Mesenchymal stem cell (in vitro differentiated cells and primary cell): Measurements from ENCODE around the gene ABAT.
A peak's percentile ranks its signal among the peaks of the same experiment; 100 is the strongest.

ENCODE experiments used
- DNase-seq: peaks from one replicate; pipeline ENCODE4 v3.0.0-alpha.2; 2013
- H2AFZ ChIP-seq: one replicate; pipeline ENCODE4 v1.6.1; 2013; ENCODE audit warnings: low read depth, mild to moderate bottlenecking, control low read depth, inconsistent platforms, low read length, moderate library complexity
- H2AK5ac ChIP-seq: 2 replicates; pipeline ENCODE4 v1.6.1; 2013; ENCODE audit warnings: low read length, moderate library complexity, mild to moderate bottlenecking, inconsistent platforms; ENCODE audit not compliant: severe bottlenecking
- H2BK120ac ChIP-seq: one replicate; pipeline ENCODE4 v1.6.1; 2013; ENCODE audit warnings: low read depth, mild to moderate bottlenecking, inconsistent platforms, low read length, moderate library complexity
- H2BK12ac ChIP-seq, 2 experiments: one replicate each; pipeline ENCODE4 v1.6.1; 2013; ENCODE audit warnings: inconsistent platforms in 2 of 2, low read length in 2 of 2, mild to moderate bottlenecking in 2 of 2, moderate library complexity in 2 of 2, control low read depth in 1 of 2
- H2BK15ac ChIP-seq: one replicate; pipeline ENCODE4 v1.6.1; 2013; ENCODE audit warnings: mild to moderate bottlenecking, low read depth, inconsistent platforms; ENCODE audit not compliant: poor library complexity, severe bottlenecking
- H2BK5ac ChIP-seq: 2 replicates; pipeline ENCODE4 v1.6.1; 2013; ENCODE audit warnings: low read depth, mild to moderate bottlenecking, low read length, control low read depth, inconsistent platforms; ENCODE audit not compliant: poor library complexity, severe bottlenecking
- H3K14ac ChIP-seq, 2 experiments: one replicate each; pipeline ENCODE4 v1.6.1; 2013; ENCODE audit warnings: inconsistent platforms in 2 of 2, low read length in 2 of 2, control low read depth in 1 of 2, mild to moderate bottlenecking in 1 of 2, moderate library complexity in 1 of 2
- H3K18ac ChIP-seq, 2 experiments: one replicate each; pipeline ENCODE4 v1.6.1; 2013; ENCODE audit warnings: inconsistent platforms in 2 of 2, low read length in 2 of 2, control low read depth in 1 of 2, low read depth in 1 of 2, mild to moderate bottlenecking in 1 of 2
- H3K23ac ChIP-seq, 2 experiments: one replicate each; pipeline ENCODE4 v1.6.1; 2013; ENCODE audit warnings: inconsistent platforms in 2 of 2, low read length in 2 of 2, mild to moderate bottlenecking in 2 of 2, moderate library complexity in 2 of 2, control low read depth in 1 of 2
- H3K27ac ChIP-seq: 2 replicates; pipeline ENCODE4 v1.5.1; 2013; ENCODE audit warnings: mild to moderate bottlenecking, moderate library complexity, low read length, control low read depth, inconsistent platforms; ENCODE audit not compliant: poor library complexity, severe bottlenecking
- H3K27me3 ChIP-seq, 2 experiments: 2 replicates each; pipeline versions ENCODE4 v1.6.1 to v1.7.0; 2013; ENCODE audit warnings: low read length in 2 of 2, mild to moderate bottlenecking in 2 of 2, moderate library complexity in 2 of 2, control low read depth in 1 of 2, inconsistent platforms in 1 of 2; ENCODE audit not compliant: control insufficient read depth in 1 of 2, insufficient read depth in 1 of 2
- H3K36me3 ChIP-seq, 2 experiments: 2 replicates each; pipeline versions ENCODE4 v1.6.1 to v1.7.0; 2013; ENCODE audit warnings: low read length in 2 of 2, control low read depth in 1 of 2, inconsistent platforms in 1 of 2, low read depth in 1 of 2, mild to moderate bottlenecking in 1 of 2; ENCODE audit not compliant: insufficient read depth in 2 of 2, control insufficient read depth in 1 of 2
- H3K4ac ChIP-seq, 2 experiments: one replicate each; pipeline ENCODE4 v1.6.1; 2013; ENCODE audit warnings: inconsistent platforms in 2 of 2, low read length in 2 of 2, mild to moderate bottlenecking in 2 of 2, moderate library complexity in 2 of 2, control low read depth in 1 of 2, low read depth in 1 of 2
- H3K4me1 ChIP-seq: 2 replicates; pipeline ENCODE4 v1.6.1; 2013; ENCODE audit warnings: low read depth, low read length, control low read depth; ENCODE audit not compliant: control insufficient read depth, insufficient read depth
- H3K4me2 ChIP-seq: 2 replicates; pipeline ENCODE4 v1.6.1; 2013; ENCODE audit warnings: low read length, mild to moderate bottlenecking, inconsistent platforms; ENCODE audit not compliant: poor library complexity, severe bottlenecking
- H3K4me3 ChIP-seq, 2 experiments: 2 replicates each; pipeline versions ENCODE4 v1.5.1 to v1.7.0; 2013; ENCODE audit warnings: low read length in 2 of 2, mild to moderate bottlenecking in 2 of 2, control low read depth in 1 of 2, low read depth in 1 of 2; ENCODE audit not compliant: insufficient read depth in 1 of 2
- H3K79me1 ChIP-seq: replicated peaks from 2 replicates; pipeline ENCODE4 v1.6.1; 2013; ENCODE audit warnings: mild to moderate bottlenecking, control low read depth, low read length, inconsistent platforms; ENCODE audit not compliant: poor library complexity, severe bottlenecking
- H3K9ac ChIP-seq: 2 replicates; pipeline ENCODE4 v1.7.0; 2013; ENCODE audit warnings: mild to moderate bottlenecking, low read length, moderate library complexity
- H3K9me3 ChIP-seq: 2 replicates; pipeline ENCODE4 v1.7.0; 2013; ENCODE audit warnings: mild to moderate bottlenecking, low read length; ENCODE audit not compliant: control insufficient read depth
- H4K8ac ChIP-seq: one replicate; pipeline ENCODE4 v1.6.1; 2013; ENCODE audit warnings: inconsistent platforms, mild to moderate bottlenecking, low read length, moderate library complexity
- H4K91ac ChIP-seq: one replicate; pipeline ENCODE4 v1.6.1; 2013; ENCODE audit warnings: mild to moderate bottlenecking, low read length, inconsistent platforms
- WGBS: methylation state at CpG from one replicate; pipeline ENCODE4 v1.1.7; 2013; ENCODE audit warnings: mixed read lengths; 5-methylcytosine and 5-hydroxymethylcytosine counted together

ABAT gene

GRCh38 chr16:8678068-8678927 lies 3.9 kb downstream of the ABAT start:
- H3K9ac ChIP-seq: no peak overlapping the region
- peaks cover 5% of the 10 kb centered on the region for H3K9me3 ChIP-seq
- H3K4me1 ChIP-seq: peaks cover 13% of the 10 kb centered on the region
- peaks cover 4% of the 10 kb centered on the region for H3K79me1 ChIP-seq
- no peak overlapping the region for H2BK15ac ChIP-seq
- H4K8ac ChIP-seq: no peak overlapping the region
- no peak overlapping the region for H3K23ac ChIP-seq
- no peak overlapping the region for H4K91ac ChIP-seq
- H3K27ac ChIP-seq: no peak overlapping the region
- no peak overlapping the region for H3K18ac ChIP-seq
- 88% methylated on average over 6 of the region's 7 CpGs for WGBS
- H3K4ac ChIP-seq: no peak overlapping the region
- H3K4me2 ChIP-seq: no peak overlapping the region
- no peak overlapping the region for H3K4me3 ChIP-seq
- DNase-seq: peak; percentile 3
- no peak overlapping the region for H3K14ac ChIP-seq
- no peaks in the 10 kb centered on the region for H3K36me3 ChIP-seq
- peaks cover 5 to 30% of the 10 kb centered on the region in 2 experiments for H3K27me3 ChIP-seq
- H2AFZ ChIP-seq: no peak overlapping the region
- no peak overlapping the region for H2BK5ac ChIP-seq
- H2AK5ac ChIP-seq: no peak overlapping the region
- no peak overlapping the region for H2BK12ac ChIP-seq
- no peak overlapping the region for H2BK120ac ChIP-seq

GRCh38 chr16:8679151-8679550 lies 4.7 kb downstream of the ABAT start:
- Histone ChIP-seq H3K4me3 (no peak overlapping the region), H2BK12ac (no peak overlapping the region), H3K9me3 (peaks cover 5% of the 10 kb centered on the region), H3K27ac (no peak overlapping the region), H3K4me2 (no peak overlapping the region), H3K14ac (no peak overlapping the region), H2BK5ac (no peak overlapping the region), H3K79me1 (peaks cover 4% of the 10 kb centered on the region), H3K23ac (no peak overlapping the region), H3K27me3 (peaks cover 5 to 25% of the 10 kb centered on the region in 2 experiments), H3K9ac (no peak overlapping the region), H2BK120ac (no peak overlapping the region), H4K8ac (no peak overlapping the region), H3K36me3 (no peaks in the 10 kb centered on the region), H2AK5ac (no peak overlapping the region), H2AFZ (no peak overlapping the region), H3K4ac (no peak overlapping the region), H3K4me1 (peaks cover 10% of the 10 kb centered on the region), H2BK15ac (no peak overlapping the region), H3K18ac (no peak overlapping the region), H4K91ac (no peak overlapping the region)
- WGBS: 85% methylated on average over 1 of the region's 2 CpGs
- DNase-seq: no peak

- Histone ChIP-seq H2BK120ac (no peak overlapping the region), H3K4me3 (no peak overlapping the region), H4K91ac (no peak overlapping the region), H3K27ac (no peak overlapping the region), H3K36me3 (no peaks in the 10 kb centered on the region), H3K27me3 (peaks cover 0 to 11% of the 10 kb centered on the region in 2 experiments), H3K4me1 (no peaks in the 10 kb centered on the region), H3K23ac (no peak overlapping the region), H2BK5ac (no peak overlapping the region), H2AFZ (no peak overlapping the region), H3K4ac (no peak overlapping the region), H3K9ac (no peak overlapping the region), H3K79me1 (no peaks in the 10 kb centered on the region), H4K8ac (no peak overlapping the region), H3K14ac (peak overlapping the region in 1 of 2 experiments; percentile 8), H2BK12ac (no peak overlapping the region), H3K9me3 (peaks cover 5% of the 10 kb centered on the region), H2BK15ac (no peak overlapping the region), H2AK5ac (no peak overlapping the region), H3K18ac (no peak overlapping the region), H3K4me2 (no peak overlapping the region)
- 81% methylated on average over 9 of the region's 9 CpGs for WGBS
- DNase-seq: no peak
Observed at GRCh38 chr16:8682551-8683259, 8.3 kb downstream of the ABAT start.

- 80% methylated on average over 4 of the region's 4 CpGs for WGBS
- H4K8ac ChIP-seq: no peak overlapping the region
- no peak for DNase-seq
- H3K9me3 ChIP-seq: peaks cover 5% of the 10 kb centered on the region
- H3K14ac ChIP-seq: no peak overlapping the region
- no peak overlapping the region for H3K9ac ChIP-seq
- peaks cover 0 to 11% of the 10 kb centered on the region in 2 experiments for H3K27me3 ChIP-seq
- no peak overlapping the region for H2BK120ac ChIP-seq
- no peak overlapping the region for H4K91ac ChIP-seq
- no peak overlapping the region for H2BK15ac ChIP-seq
- H2AK5ac ChIP-seq: no peak overlapping the region
- no peak overlapping the region for H2BK12ac ChIP-seq
- H3K4ac ChIP-seq: no peak overlapping the region
- H3K27ac ChIP-seq: no peak overlapping the region
- H3K4me1 ChIP-seq: no peaks in the 10 kb centered on the region
- no peaks in the 10 kb centered on the region for H3K36me3 ChIP-seq
- H3K23ac ChIP-seq: no peak overlapping the region
- no peak overlapping the region for H2AFZ ChIP-seq
- H3K79me1 ChIP-seq: no peaks in the 10 kb centered on the region
- H3K4me2 ChIP-seq: no peak overlapping the region
- H3K18ac ChIP-seq: no peak overlapping the region
- no peak overlapping the region for H2BK5ac ChIP-seq
- no peak overlapping the region for H3K4me3 ChIP-seq
Observed at GRCh38 chr16:8683640-8684039, 9.2 kb downstream of the ABAT start.
